22Rv1 (cell line): ENCODE results near the gene PHF12.

Experiments used
- CTCF ChIP-seq: fragments of 450-650 bp; IDR thresholded peaks from 2 replicates; pipeline ENCODE4 v1.5.1; 2017; ENCODE audit warnings: mild to moderate bottlenecking
- ZFX ChIP-seq: fragments of 450-650 bp; IDR thresholded peaks from 2 replicates; pipeline ENCODE4 v1.6.1; 2017; ENCODE audit warnings: antibody characterized with exemption, borderline replicate concordance

GRCh38 chr17:28948873-28949184 is 2.5 kb downstream of the PHF12 start:
- no peak for TF ChIP-seq CTCF
- TF ChIP-seq ZFX = no peak
